Neutrophil (primary cell): Measurements from ENCODE around the gene AHRR.
"Not testable (repeated sequence)": the region's sequence is repeated elsewhere in the genome, so short reads cannot be mapped to it uniquely, and the experiment has no call there.

ENCODE experiments used
- H3K27ac ChIP-seq: fragments of 200-600 bp; sonication (generic); 2 replicates; pipeline ENCODE4 v1.5.1; 2016; ENCODE audit warnings: mild to moderate bottlenecking, moderate library complexity
- H3K27me3 ChIP-seq: fragments of 200-600 bp; sonication (generic); 2 replicates; pipeline ENCODE4 v1.6.0; 2016; ENCODE audit warnings: mild to moderate bottlenecking
- H3K36me3 ChIP-seq: fragments of 200-600 bp; sonication (generic); 2 replicates; pipeline ENCODE4 v1.5.1; 2017
- H3K4me1 ChIP-seq, 2 experiments: fragments of 200-600 bp in 1 of 2; sonication (generic) in 1 of 2; 1 replicate in 1 of 2; 2 replicates in 1 of 2; pipeline versions ENCODE4 v1.5.1 to v1.6.1; 2013 to 2016; ENCODE audit warnings: low read depth in 1 of 2, low read length in 1 of 2, mild to moderate bottlenecking in 1 of 2, moderate library complexity in 1 of 2; ENCODE audit not compliant: control insufficient read depth in 1 of 2, insufficient read depth in 1 of 2
- H3K4me3 ChIP-seq, 2 experiments: fragments of 200-600 bp in 1 of 2; sonication (generic) in 1 of 2; 1 replicate in 1 of 2; 2 replicates in 1 of 2; pipeline ENCODE4 v1.5.1; 2013 to 2016; ENCODE audit warnings: low read depth in 1 of 2, low read length in 1 of 2, mild to moderate bottlenecking in 1 of 2, moderate library complexity in 1 of 2
- H3K9me3 ChIP-seq: fragments of 200-600 bp; sonication (generic); 2 replicates; pipeline ENCODE4 v1.5.1; 2016
- CTCF ChIP-seq: fragments of 200-600 bp; sonication (generic); IDR thresholded peaks from 2 replicates; pipeline ENCODE4 v1.5.1; 2016; ENCODE audit warnings: antibody characterized with exemption

AHRR gene

GRCh38 chr5:321230-321725 lies at the start of gene AHRR:
Gene AHRR (plus strand): TSS chr5:321714. CDS start chr5:343903, 22,189 bp downstream.
- Histone ChIP-seq H3K36me3 (peaks cover 9% of the 10 kb centered on the region), H3K4me3 (peak within 1 kb of the TSS in 1 of 2 experiments; percentile 38), H3K4me1 (peaks cover 5 to 20% of the 10 kb centered on the region in 2 experiments), H3K27me3 (peaks cover 80% of the 10 kb centered on the region), H3K27ac (no peak within 1 kb of the TSS), H3K9me3 (no peaks in the 10 kb centered on the region)
- TF ChIP-seq CTCF = no peak

GRCh38 chr5:271828-272167 lies 49.7 kb upstream of the AHRR start:
- Histone ChIP-seq H3K36me3 (peaks cover 24% of the 10 kb centered on the region), H3K4me3 (peak overlapping the region; percentile 87 to 94), H3K27ac (peak overlapping the region; percentile 95), H3K4me1 (peaks cover 10 to 17% of the 10 kb centered on the region in 2 experiments)
- not testable (repeated sequence) for H3K27me3 ChIP-seq, H3K9me3 ChIP-seq

GRCh38 chr5:273091-273490 lies 48.4 kb upstream of the AHRR start:
- H3K4me3 ChIP-seq, H3K27me3 ChIP-seq, H3K9me3 ChIP-seq: not testable (repeated sequence)
- H3K36me3 ChIP-seq = peaks cover 26% of the 10 kb centered on the region
- H3K27ac ChIP-seq = peak overlapping the region; percentile 95
- peaks cover 10 to 17% of the 10 kb centered on the region in 2 experiments for H3K4me1 ChIP-seq

GRCh38 chr5:273491-273890 lies 48.0 kb upstream of the AHRR start:
- Histone ChIP-seq H3K36me3 (peaks cover 26% of the 10 kb centered on the region), H3K4me1 (peaks cover 10 to 17% of the 10 kb centered on the region in 2 experiments)
- H3K4me3 ChIP-seq, H3K9me3 ChIP-seq, H3K27me3 ChIP-seq, H3K27ac ChIP-seq: not testable (repeated sequence)

GRCh38 chr5:274346-274745 lies 47.2 kb upstream of the AHRR start:
- peaks cover 33% of the 10 kb centered on the region for H3K36me3 ChIP-seq
- H3K4me3 ChIP-seq = not testable (repeated sequence)

GRCh38 chr5:278646-279045 lies 42.9 kb upstream of the AHRR start:
- TF ChIP-seq CTCF = no peak
- no peaks in the 10 kb centered on the region for H3K9me3 ChIP-seq
- H3K36me3 ChIP-seq = peaks cover 33% of the 10 kb centered on the region

More at GRCh38 chr5:274346-274745, 47.2 kb upstream of the AHRR start:
- H3K4me1 ChIP-seq = peaks cover 10 to 17% of the 10 kb centered on the region in 2 experiments
- H3K9me3 ChIP-seq, H3K27me3 ChIP-seq, H3K27ac ChIP-seq: not testable (repeated sequence)

GRCh38 chr5:279051-279665 lies 42.4 kb upstream of the AHRR start:
- H3K36me3 ChIP-seq = peaks cover 31% of the 10 kb centered on the region
- not testable (repeated sequence) for H3K4me1 ChIP-seq, H3K4me3 ChIP-seq, H3K27ac ChIP-seq, H3K27me3 ChIP-seq, H3K9me3 ChIP-seq

More at GRCh38 chr5:278646-279045, 42.9 kb upstream of the AHRR start:
- Histone ChIP-seq H3K27me3 (no peaks in the 10 kb centered on the region), H3K27ac (no peak overlapping the region), H3K4me1 (no peaks in the 10 kb centered on the region), H3K4me3 (no peak overlapping the region)

- Histone ChIP-seq H3K4me1 (no peaks in the 10 kb centered on the region), H3K27me3 (no peaks in the 10 kb centered on the region), H3K36me3 (peaks cover 32% of the 10 kb centered on the region), H3K27ac (no peak overlapping the region), H3K9me3 (no peaks in the 10 kb centered on the region), H3K4me3 (no peak overlapping the region)
- TF ChIP-seq CTCF = no peak
Measured at GRCh38 chr5:285991-286557, 35.4 kb upstream of the AHRR start.

- H3K9me3 ChIP-seq, H3K27me3 ChIP-seq, H3K4me1 ChIP-seq, H3K27ac ChIP-seq, H3K4me3 ChIP-seq: not testable (repeated sequence)
- peaks cover 26% of the 10 kb centered on the region for H3K36me3 ChIP-seq
Measured at GRCh38 chr5:290200-290599, 31.3 kb upstream of the AHRR start.

GRCh38 chr5:291345-291744 lies 30.2 kb upstream of the AHRR start:
- not testable (repeated sequence) for H3K9me3 ChIP-seq, H3K4me3 ChIP-seq, H3K27ac ChIP-seq, H3K27me3 ChIP-seq, H3K4me1 ChIP-seq
- peaks cover 14% of the 10 kb centered on the region for H3K36me3 ChIP-seq

GRCh38 chr5:294788-295187 lies 26.7 kb upstream of the AHRR start:
- not testable (repeated sequence) for H3K4me1 ChIP-seq, H3K4me3 ChIP-seq, H3K27ac ChIP-seq, H3K27me3 ChIP-seq, H3K9me3 ChIP-seq, H3K36me3 ChIP-seq
